Fibroblast of mammary gland (primary cell): Measurements from ENCODE around the gene BEND7.
"Not testable (repeated sequence)": the region's sequence is repeated elsewhere in the genome, so short reads cannot be mapped to it uniquely, and the experiment has no call there.

ENCODE experiments used
- DNase-seq: peaks from one replicate; pipeline ENCODE4 v3.0.0-alpha.2; 2010; ENCODE audit warnings: low read depth
- H3K4me3 ChIP-seq: 2 replicates; pipeline ENCODE4 v1.5.1; 2011; ENCODE audit warnings: low read depth, mild to moderate bottlenecking, low read length, moderate library complexity; ENCODE audit not compliant: control insufficient read depth
- CTCF ChIP-seq: conservative IDR thresholded peaks from 2 replicates; pipeline ENCODE4 v1.5.1; 2011; ENCODE audit warnings: low read depth, low read length, inconsistent platforms; ENCODE audit not compliant: control insufficient read depth, insufficient read depth

Gene BEND7

GRCh38 chr10:13437026-13437555 is 91.7 kb downstream of the BEND7 start:
- no peak for DNase-seq
- TF ChIP-seq CTCF, result no peak
- no peak overlapping the region for H3K4me3 ChIP-seq

- not testable (repeated sequence) for DNase-seq, H3K4me3 ChIP-seq
Measured at GRCh38 chr10:13427943-13428342, 100.9 kb downstream of the BEND7 start.

- TF ChIP-seq CTCF, result no peak
- H3K4me3 ChIP-seq, result no peak overlapping the region
- DNase-seq, result no peak
Measured at GRCh38 chr10:13425397-13425796, 103.4 kb downstream of the BEND7 start.

- no peak for DNase-seq
- TF ChIP-seq CTCF, result no peak
- H3K4me3 ChIP-seq, result no peak overlapping the region
Measured at GRCh38 chr10:13422800-13423199, 106.0 kb downstream of the BEND7 start.

GRCh38 chr10:13421382-13421917 is 107.4 kb downstream of the BEND7 start:
- no peak overlapping the region for H3K4me3 ChIP-seq
- DNase-seq, result no peak
- no peak for TF ChIP-seq CTCF

GRCh38 chr10:13420532-13421307 is 108.1 kb downstream of the BEND7 start:
- no peak for DNase-seq

More at GRCh38 chr10:13420532-13421307, 108.1 kb downstream of the BEND7 start:
- no peak for TF ChIP-seq CTCF
- no peak overlapping the region for H3K4me3 ChIP-seq
